ENCODE results near the gene TMEM131.

DNA sequence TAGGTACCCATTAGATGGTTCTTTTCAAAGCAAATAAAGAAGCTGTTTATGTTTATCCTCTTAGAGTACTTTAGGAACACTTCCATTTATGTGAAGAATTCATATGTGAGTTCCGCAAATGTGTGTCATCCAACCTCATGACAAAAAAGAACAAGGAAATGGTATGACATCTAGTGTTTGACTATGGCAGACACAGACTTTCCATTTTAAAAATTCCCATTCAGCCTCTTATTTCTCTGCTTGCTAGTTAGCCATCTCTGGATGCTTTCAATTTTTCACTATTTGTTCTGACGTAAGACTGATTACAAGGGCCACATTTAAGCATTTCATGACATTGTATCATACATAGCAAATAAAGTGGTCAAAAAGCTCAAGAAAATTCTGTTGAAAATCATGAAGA, 179.3 kb downstream of the TMEM131 start:
- TF ChIP-seq POLR2A (IDR thresholded peaks at IDR 0.05) = no peak
- TF ChIP-seq, protein P1, sequence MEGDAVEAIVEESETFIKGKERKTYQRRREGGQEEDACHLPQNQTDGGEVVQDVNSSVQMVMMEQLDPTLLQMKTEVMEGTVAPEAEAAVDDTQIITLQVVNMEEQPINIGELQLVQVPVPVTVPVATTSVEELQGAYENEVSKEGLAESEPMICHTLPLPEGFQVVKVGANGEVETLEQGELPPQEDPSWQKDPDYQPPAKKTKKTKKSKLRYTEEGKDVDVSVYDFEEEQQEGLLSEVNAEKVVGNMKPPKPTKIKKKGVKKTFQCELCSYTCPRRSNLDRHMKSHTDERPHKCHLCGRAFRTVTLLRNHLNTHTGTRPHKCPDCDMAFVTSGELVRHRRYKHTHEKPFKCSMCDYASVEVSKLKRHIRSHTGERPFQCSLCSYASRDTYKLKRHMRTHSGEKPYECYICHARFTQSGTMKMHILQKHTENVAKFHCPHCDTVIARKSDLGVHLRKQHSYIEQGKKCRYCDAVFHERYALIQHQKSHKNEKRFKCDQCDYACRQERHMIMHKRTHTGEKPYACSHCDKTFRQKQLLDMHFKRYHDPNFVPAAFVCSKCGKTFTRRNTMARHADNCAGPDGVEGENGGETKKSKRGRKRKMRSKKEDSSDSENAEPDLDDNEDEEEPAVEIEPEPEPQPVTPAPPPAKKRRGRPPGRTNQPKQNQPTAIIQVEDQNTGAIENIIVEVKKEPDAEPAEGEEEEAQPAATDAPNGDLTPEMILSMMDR (IDR thresholded peaks at IDR 0.05) = no peak
